RWPE1 (cell line): ENCODE measurements around the gene TNFSF4.

Experiments
- CTCF ChIA-PET: fragments of 350-600 bp; sonication (Branson Sonifier 250); formaldehyde crosslinking; extraction: SDS; loops from one replicate; lab custom pipeline; 2021; lab: Yijun Ruan, JAX
- POLR2A ChIA-PET: fragments of 400-600 bp; formaldehyde crosslinking; extraction: SDS; loops from one replicate; lab custom pipeline; 2020; ENCODE audit warnings: antibody characterized with exemption; ENCODE audit not compliant: low non-redundant PET; lab: Yijun Ruan, JAX
- DNase-seq: peaks from one replicate; pipeline ENCODE4 v3.0.0; 2012; ENCODE audit warnings: low spot score
- H3K27ac ChIP-seq: fragments of 450-650 bp; 2 replicates; pipeline ENCODE4 v1.5.1; 2017
- TF ChIP-seq, protein P1 (sequence below): fragments of 450-650 bp; conservative IDR thresholded peaks from 2 replicates; pipeline ENCODE4 v1.5.1; 2017; ENCODE audit warnings: low read depth, mild to moderate bottlenecking

The TNFSF4 gene

DNA sequence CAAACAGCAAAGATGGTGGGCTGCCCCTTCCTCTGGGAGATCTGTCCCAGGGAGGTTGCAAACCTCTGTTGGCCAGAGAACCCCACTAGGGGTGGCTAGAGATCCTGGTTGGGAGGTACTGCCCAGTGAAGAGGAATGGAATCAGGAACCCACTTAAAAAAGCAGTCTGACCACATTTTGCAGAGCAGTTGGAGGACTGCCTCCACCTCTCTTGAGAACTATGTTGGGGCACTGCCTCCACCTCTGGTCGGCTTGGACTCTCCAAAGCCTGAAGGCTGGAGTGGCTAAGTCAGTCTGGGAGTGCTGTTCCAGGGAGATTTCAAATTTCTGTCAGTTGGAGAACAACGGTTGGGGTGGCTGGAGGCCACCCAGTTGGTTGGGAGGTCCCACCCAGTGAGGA is 58.6 kb downstream of the TNFSF4 start:
- ChIA-PET POLR2A (no interaction called here), CTCF (no interaction called here)
- no peak overlapping the region for H3K27ac ChIP-seq
- no peak for DNase-seq
- TF ChIP-seq, protein P1, sequence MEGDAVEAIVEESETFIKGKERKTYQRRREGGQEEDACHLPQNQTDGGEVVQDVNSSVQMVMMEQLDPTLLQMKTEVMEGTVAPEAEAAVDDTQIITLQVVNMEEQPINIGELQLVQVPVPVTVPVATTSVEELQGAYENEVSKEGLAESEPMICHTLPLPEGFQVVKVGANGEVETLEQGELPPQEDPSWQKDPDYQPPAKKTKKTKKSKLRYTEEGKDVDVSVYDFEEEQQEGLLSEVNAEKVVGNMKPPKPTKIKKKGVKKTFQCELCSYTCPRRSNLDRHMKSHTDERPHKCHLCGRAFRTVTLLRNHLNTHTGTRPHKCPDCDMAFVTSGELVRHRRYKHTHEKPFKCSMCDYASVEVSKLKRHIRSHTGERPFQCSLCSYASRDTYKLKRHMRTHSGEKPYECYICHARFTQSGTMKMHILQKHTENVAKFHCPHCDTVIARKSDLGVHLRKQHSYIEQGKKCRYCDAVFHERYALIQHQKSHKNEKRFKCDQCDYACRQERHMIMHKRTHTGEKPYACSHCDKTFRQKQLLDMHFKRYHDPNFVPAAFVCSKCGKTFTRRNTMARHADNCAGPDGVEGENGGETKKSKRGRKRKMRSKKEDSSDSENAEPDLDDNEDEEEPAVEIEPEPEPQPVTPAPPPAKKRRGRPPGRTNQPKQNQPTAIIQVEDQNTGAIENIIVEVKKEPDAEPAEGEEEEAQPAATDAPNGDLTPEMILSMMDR = no peak

DNA sequence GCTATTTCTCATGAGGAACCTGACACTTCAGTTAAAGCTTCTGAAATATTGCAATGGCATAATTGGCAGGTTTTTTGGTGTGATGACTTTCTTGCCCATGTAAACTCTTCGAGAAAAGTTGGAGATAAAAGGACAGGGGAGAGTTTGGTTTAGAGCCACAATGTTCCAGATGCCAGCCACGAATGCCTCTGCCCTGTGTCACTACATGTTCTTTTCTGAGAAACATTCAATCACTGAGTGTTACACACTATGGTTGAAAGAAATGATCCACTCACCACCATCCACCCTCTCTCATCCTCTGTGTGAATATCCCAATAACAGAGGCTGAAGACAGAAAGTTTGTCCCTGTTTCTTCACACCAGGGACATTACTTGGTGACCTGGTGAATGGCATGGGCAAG is 66.4 kb downstream of the TNFSF4 start:
- H3K27ac ChIP-seq = no peak overlapping the region
- TF ChIP-seq, protein P1 = no peak
- ChIA-PET CTCF (no interaction called here), POLR2A (no interaction called here)
- DNase-seq = no peak

DNA sequence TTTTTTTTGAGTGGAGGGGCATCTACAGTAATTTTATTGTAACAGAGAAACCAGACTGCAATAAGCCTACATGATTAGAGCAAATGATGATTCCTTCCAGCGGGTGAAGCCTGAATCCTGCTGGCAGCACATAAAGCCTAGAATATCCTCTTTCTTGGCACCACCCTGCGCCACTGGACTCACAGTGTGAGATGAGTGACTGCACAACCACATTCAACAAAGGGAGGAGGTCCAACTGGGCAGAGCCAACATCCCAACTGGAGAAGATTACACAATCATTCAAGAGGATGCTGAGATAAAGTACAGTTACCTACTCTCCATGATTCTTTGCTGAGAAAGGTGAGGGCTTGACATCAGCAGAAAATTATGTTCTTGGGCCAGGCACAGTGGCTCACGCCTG is 67.4 kb downstream of the TNFSF4 start:
- POLR2A ChIA-PET = no interaction called here
- CTCF ChIA-PET = no interaction called here
- H3K27ac ChIP-seq = no peak overlapping the region
- TF ChIP-seq, protein P1 = no peak
- DNase-seq = no peak

DNA sequence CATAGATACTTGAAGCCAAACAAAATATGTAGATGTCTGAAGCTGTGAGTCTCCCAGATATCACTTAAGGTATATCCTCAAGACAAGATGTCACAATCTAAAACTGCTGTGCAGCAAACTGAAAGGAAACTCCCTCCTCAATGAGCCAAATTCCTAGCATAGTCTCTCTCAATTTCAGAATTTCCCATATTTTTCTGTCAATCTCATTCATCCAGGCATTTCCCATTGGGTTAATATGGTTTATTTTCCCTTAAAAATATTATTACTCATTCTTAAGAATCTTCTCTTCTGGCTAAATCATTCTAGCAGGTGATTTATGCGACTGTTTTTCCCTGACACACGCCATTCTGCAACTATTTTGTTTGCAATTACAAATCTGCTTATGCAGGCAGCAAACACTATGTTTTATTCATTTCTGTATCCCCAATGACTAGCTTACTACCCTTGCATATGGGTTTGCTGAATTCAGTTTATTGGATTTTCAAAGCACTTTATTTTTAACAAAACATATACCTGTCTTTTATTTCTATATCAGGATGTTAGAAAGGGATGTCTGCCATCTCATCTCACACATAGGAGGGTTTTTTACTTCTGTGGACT is 69.9 kb downstream of the TNFSF4 start:
- no peak for DNase-seq
- POLR2A ChIA-PET = no interaction called here
- TF ChIP-seq, protein P1 = no peak
- no peak overlapping the region for H3K27ac ChIP-seq
- CTCF ChIA-PET = no interaction called here

DNA sequence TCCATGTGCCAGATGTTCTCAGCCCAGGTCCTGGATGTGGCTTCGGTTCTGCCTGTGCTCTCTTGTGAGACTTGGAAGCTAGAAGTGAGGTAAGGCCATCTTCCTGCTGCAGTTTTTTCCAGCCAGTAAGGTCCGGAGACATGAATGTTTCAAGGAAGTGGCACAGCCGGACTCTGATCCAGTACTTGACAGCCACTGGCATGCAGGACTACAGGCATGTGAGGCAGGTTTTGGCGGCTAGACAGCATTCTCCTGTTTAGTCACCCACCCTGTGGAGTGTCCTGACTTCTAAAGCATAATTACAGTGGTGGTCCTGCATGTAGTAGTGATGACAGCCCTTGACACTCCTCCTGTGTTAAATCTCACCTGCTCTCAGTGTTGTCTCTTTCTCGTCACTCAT is 72.3 kb downstream of the TNFSF4 start:
- TF ChIP-seq, protein P1 = no peak
- DNase-seq = no peak
- ChIA-PET POLR2A (no interaction called here), CTCF (no interaction called here)
- H3K27ac ChIP-seq = no peak overlapping the region

DNA sequence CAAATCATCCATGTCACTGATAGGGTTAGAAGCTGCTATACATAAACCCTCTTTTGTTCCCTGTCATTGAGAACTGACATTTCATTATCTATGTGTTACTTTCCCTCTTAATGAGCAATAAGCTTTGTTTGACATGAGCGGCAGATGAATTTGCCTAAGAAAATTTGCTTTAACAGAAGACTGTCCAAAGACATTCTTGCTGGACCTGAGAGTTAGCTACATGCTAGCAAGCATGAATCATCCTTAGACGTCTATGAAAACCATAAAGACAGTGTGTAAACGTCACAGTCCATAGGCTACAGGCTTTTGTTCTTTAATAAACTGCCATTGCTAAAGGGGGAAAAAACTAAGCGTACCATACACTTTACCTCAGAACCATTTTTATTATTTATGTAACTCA is 73.1 kb downstream of the TNFSF4 start:
- ChIA-PET POLR2A (no interaction called here), CTCF (no interaction called here)
- TF ChIP-seq, protein P1 = no peak
- H3K27ac ChIP-seq = no peak overlapping the region
- no peak for DNase-seq
